Type B pancreatic cell (in vitro differentiated cells): ENCODE data around the gene PHC3. TPM values are rescaled to one million over a fixed set of nuclear protein-coding genes. Genes with fewer than 3 reads are reported as not detected.

Experiments used
- DNase-seq: peaks from one replicate; pipeline ENCODE4 v3.0.0; 2021; ENCODE audit warnings: mixed read lengths; ENCODE audit not compliant: unreplicated experiment; ENCODE audit errors: extremely low spot score
- H3K27ac Mint-ChIP-seq: 2 replicates; pipeline ENCODE4 v1.8.0; 2021; ENCODE audit warnings: mild to moderate bottlenecking, mixed read lengths
- H3K27me3 Mint-ChIP-seq: 2 replicates; pipeline ENCODE4 v1.8.0; 2021; ENCODE audit warnings: mixed read lengths
- H3K36me3 Mint-ChIP-seq: 2 replicates; pipeline ENCODE4 v1.8.0; 2021; ENCODE audit warnings: mixed read lengths
- H3K4me1 Mint-ChIP-seq: one replicate; pipeline ENCODE4 v1.8.0; 2021; ENCODE audit warnings: mixed read lengths; ENCODE audit not compliant: unreplicated experiment
- H3K4me3 Mint-ChIP-seq: 2 replicates; pipeline ENCODE4 v1.8.0; 2021; ENCODE audit warnings: mild to moderate bottlenecking, mixed read lengths
- H3K9me3 Mint-ChIP-seq: 2 replicates; pipeline ENCODE4 v1.8.0; 2021; ENCODE audit warnings: mixed read lengths
- total RNA-seq: library from RNA; stranded (reverse); gene quantifications from 2 replicates; pipeline ENCODE4 v1.2.1, GENCODE V29; 2021; ENCODE audit warnings: low replicate concordance
- TF ChIP-seq, protein P1 (sequence below): fragments of 200-600 bp; sonication (generic); conservative IDR thresholded peaks from 2 replicates; pipeline ENCODE4 v1.5.0; 2021; ENCODE audit warnings: antibody characterized with exemption, mild to moderate bottlenecking

Gene PHC3
- total RNA-seq, 1 donor from 2014 or later = 49.3 TPM

DNA sequence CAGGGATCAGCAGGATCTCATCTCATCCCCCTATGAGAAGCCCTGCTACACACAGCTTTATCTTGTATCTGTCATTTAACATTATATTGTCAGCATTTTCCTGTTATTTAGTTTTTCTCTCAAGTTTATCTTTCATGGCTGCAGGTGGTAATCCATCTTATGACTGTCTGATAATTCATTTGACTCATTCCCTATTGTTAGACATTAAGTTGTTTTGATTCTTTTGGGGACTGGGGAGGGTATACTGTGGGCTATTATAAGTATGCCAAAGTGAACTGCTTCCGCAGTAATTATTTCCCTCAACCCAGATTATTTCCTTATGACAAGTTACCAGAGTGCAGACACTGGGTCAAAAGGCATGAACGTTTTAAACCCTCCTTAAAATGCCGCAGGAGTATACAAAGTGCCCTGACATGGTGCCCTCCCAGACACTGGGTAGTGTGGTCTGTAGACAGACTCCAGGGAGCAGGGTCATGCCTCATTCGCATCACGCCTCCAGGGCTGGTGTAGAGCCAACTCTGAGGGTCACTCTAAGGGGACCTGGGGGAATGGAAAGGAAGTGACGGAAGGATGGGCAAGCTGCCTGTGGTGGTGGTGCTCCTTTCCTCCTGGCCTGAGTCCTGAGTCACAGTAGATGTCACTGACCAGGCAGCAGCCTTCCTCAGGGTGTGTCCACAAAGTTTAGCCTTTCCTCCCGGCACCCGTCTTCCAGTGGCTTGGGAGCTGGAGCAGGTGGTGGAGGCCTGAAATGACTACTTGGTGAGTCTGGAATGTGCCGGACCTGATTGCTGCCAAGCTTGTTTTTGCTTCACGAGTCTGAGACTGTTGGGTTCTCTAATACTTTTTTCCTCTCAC, 132.2 kb downstream of the PHC3 start:
- H3K4me3 Mint-ChIP-seq = no peak overlapping the region
- TF ChIP-seq, protein P1, sequence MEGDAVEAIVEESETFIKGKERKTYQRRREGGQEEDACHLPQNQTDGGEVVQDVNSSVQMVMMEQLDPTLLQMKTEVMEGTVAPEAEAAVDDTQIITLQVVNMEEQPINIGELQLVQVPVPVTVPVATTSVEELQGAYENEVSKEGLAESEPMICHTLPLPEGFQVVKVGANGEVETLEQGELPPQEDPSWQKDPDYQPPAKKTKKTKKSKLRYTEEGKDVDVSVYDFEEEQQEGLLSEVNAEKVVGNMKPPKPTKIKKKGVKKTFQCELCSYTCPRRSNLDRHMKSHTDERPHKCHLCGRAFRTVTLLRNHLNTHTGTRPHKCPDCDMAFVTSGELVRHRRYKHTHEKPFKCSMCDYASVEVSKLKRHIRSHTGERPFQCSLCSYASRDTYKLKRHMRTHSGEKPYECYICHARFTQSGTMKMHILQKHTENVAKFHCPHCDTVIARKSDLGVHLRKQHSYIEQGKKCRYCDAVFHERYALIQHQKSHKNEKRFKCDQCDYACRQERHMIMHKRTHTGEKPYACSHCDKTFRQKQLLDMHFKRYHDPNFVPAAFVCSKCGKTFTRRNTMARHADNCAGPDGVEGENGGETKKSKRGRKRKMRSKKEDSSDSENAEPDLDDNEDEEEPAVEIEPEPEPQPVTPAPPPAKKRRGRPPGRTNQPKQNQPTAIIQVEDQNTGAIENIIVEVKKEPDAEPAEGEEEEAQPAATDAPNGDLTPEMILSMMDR = no peak
- H3K9me3 Mint-ChIP-seq = no peaks in the 10 kb centered on the region
- no peak for DNase-seq
- no peak overlapping the region for H3K27ac Mint-ChIP-seq
- no peaks in the 10 kb centered on the region for H3K36me3 Mint-ChIP-seq
- peaks cover 26% of the 10 kb centered on the region for H3K4me1 Mint-ChIP-seq
- H3K27me3 Mint-ChIP-seq = no peaks in the 10 kb centered on the region

DNA sequence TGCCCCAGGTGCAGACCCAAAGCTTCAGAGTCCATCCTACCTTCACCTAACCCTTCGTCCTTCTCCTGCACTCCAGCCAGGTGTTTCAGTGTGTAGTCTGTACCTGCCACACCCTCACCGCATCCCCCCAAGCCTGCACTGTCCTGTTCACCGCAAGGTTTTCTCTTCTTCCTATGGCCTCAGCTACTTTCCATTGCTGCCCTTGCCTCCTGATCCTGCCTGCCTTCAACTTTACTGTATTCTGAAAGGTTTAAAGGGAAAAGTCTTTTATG, 134.5 kb downstream of the PHC3 start:
- Mint-ChIP-seq H3K4me3 (no peak overlapping the region), H3K27ac (peak overlapping the region; percentile 75), H3K36me3 (no peaks in the 10 kb centered on the region), H3K4me1 (peaks cover 31% of the 10 kb centered on the region), H3K27me3 (peaks cover 3% of the 10 kb centered on the region), H3K9me3 (no peaks in the 10 kb centered on the region)
- DNase-seq = no peak
- TF ChIP-seq, protein P1 = no peak

DNA sequence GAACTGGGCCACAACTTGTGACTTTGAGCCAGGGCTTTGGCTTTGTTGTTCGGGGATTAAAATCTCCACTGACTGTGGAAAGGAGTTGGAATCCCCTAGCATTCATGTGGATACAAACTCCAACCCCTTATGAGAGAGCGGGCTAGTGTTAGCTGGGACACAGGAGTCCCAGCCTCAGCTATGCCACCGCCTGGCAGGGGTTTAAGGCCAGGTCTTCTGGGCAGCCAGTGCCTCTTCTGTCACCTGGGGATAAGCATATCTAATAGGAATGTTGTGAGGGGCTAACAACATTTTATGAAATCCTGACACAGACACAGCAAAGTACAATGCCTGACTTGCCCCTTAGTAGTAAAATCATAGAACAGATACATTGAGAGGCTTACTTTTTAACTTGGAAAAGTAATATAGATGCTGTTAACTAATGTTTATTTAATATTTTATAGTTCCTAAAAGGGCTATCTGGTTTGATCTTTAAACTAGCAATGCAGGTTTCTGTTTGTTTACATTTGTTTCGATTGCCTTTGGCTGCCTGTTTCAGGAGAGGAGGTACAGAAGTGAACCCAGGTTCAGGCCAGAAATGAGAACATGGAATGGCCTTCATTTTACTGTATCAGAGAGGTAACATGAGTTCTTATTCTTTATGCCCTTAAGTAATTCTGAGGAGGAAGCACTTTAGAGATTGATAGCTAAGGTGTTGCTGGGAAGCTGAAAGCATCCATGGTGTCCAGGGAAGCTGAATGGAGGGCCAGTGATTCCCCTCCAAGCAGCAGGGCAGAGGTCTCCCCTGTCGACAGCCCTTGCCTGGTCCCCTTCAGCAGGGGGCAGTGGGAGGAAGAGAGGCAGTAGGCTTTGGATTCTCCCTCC, 135.0 kb downstream of the PHC3 start:
- Mint-ChIP-seq H3K27ac (peak overlapping the region; percentile 75), H3K27me3 (peaks cover 9% of the 10 kb centered on the region), H3K9me3 (no peaks in the 10 kb centered on the region), H3K36me3 (no peaks in the 10 kb centered on the region), H3K4me3 (no peak overlapping the region), H3K4me1 (peaks cover 31% of the 10 kb centered on the region)
- TF ChIP-seq, protein P1 = no peak
- DNase-seq = no peak

DNA sequence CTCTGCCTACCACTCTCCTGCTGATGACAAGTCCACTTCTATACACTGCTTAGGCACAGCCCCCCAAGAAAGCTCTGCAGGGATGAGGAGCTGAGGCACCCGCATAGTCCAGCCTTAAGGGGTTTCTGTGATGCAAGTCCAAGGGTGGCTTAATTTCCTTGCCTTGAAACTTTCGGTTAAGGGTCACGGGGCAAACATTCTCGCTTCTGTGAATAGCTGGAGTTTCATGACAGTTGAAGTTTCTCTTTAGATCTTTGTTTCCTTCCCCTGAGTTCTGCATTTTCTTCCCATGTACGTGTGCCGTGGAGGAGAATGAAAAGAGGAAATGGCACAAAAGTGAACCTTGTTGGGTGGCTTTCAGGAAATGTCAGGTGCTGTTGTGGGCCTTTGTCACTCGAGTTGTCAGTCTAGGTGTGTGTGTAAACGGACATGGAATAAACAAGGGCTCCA, 136.7 kb downstream of the PHC3 start:
- Mint-ChIP-seq H3K4me3 (no peak overlapping the region), H3K36me3 (no peaks in the 10 kb centered on the region), H3K27me3 (peaks cover 25% of the 10 kb centered on the region), H3K9me3 (no peaks in the 10 kb centered on the region), H3K27ac (no peak overlapping the region), H3K4me1 (peaks cover 36% of the 10 kb centered on the region)
- TF ChIP-seq, protein P1 = no peak
- DNase-seq = no peak

DNA sequence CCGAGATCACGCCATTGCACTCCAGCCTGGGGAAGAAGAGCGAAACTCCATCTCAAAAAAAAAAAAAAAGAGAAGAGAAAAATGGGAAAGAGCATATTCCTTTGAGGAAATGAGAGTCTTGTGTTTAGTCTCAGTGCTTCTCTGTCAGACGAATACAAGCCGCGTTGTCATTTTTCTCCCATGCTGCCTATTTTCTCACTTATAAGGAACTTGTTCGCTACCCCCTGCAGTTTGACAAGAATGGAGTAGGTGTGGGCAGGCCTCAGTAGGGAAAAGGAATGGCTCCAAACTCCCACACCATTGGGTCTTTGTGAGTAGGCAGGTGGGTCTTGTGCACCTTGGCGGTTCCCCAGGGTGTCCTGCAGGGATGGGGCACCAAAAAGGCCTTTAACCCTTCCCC, 137.3 kb downstream of the PHC3 start:
- no peak for DNase-seq
- Mint-ChIP-seq H3K4me1 (peaks cover 33% of the 10 kb centered on the region), H3K27me3 (peaks cover 31% of the 10 kb centered on the region), H3K9me3 (no peaks in the 10 kb centered on the region), H3K27ac (no peak overlapping the region), H3K4me3 (no peak overlapping the region), H3K36me3 (no peaks in the 10 kb centered on the region)
- TF ChIP-seq, protein P1 = no peak
